ENCODE results near the gene PHACTR2.
"Not testable (repeated sequence)": the region's sequence is repeated elsewhere in the genome, so short reads cannot be mapped to it uniquely, and the experiment has no call there.

Gene PHACTR2

GRCh38 chr6:143864234-143864633, 186.5 kb downstream of the PHACTR2 start, which contains the start of gene ZC2HC1B:
TSS of gene ZC2HC1B (plus strand) at chr6:143864474. CDS start at chr6:143864540, 66 bp downstream.
- no peak for DNase-seq (ENCODE audit: low read depth)

- DNase-seq (ENCODE audit: low read depth): no peak
Observed at GRCh38 chr6:143867236-143867635, 189.5 kb downstream of the PHACTR2 start.

- not testable (repeated sequence) for DNase-seq (ENCODE audit: low read depth)
Observed at GRCh38 chr6:143868808-143869207, 191.0 kb downstream of the PHACTR2 start.

DNA sequence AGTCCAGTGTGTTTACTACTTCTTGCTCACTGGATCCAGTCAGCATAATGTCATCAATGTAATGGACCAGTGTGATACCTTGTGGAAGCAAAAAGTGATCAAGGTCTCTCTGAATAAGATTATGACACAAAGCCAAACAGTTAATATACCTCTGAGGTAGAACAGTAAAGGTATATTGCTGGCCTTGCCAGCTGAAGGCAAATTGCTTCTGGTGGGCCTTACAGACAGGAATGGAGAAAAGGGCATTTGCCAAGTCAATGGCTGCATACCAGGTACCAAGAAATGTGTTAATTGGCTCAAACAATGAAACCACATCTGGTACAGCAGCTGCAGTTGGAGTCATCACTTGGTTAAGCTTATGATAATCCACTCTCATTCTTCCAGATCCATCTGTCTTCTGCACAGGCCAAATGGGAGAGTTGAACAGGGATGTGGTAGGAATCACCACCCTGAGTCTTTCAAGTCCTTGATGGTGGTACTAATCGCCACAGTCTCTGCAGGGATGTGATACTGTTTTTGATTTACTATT, 193.5 kb downstream of the PHACTR2 start:
- not testable (repeated sequence) for DNase-seq (ENCODE audit: low read depth)

GRCh38 chr6:143872201-143872600, 194.4 kb downstream of the PHACTR2 start:
- DNase-seq (ENCODE audit: low read depth): no peak

DNA sequence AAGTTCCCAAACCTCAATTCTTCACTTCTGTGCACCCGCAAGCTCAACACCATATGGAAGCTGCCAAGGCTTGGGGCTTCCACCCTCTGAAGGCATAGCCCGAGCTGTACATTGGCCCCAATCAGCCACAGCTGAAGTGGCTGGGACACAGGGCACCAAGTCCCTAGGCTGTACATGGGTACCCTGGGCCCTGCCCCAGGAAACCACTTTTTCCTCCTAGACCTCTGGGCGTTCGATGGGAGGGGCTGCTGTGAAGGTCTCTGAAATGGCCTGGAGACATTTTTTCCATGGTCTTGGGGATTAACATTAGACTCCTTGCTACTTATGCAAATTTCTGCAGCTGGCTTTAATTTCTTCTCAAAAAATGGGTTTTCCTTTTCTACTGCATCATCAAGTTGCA, 195.8 kb downstream of the PHACTR2 start:
- DNase-seq (ENCODE audit: low read depth): not testable (repeated sequence)

GRCh38 chr6:143874503-143874902, 196.7 kb downstream of the PHACTR2 start:
- DNase-seq (ENCODE audit: low read depth): not testable (repeated sequence)

- no peak for DNase-seq (ENCODE audit: low read depth)
Observed at GRCh38 chr6:143877584-143878271, 200.0 kb downstream of the PHACTR2 start.

DNA sequence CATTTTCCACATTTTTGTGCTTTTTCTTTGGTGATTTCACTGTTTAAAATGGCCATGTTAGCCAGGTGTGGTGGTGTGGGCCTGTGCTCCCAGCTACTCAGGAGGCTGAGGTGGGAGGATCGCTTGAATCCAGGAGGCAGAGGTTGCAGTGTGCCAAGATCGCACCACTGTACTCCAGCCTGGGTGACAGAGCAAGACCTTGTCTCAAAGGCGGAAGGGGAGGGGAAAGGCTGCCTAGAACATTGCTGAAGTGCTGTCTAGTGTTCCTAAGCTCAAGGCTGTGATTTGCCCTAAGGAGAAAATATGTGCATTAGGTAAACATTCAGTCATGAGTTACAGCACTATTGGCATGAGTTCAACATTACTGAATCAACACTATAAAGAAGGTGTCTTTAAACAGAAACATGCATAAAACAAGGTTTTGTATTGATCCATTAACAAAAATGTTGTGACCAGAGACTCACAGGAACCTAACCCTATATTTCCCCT, 200.6 kb downstream of the PHACTR2 start:
- DNase-seq (ENCODE audit: low read depth): no peak

DNA sequence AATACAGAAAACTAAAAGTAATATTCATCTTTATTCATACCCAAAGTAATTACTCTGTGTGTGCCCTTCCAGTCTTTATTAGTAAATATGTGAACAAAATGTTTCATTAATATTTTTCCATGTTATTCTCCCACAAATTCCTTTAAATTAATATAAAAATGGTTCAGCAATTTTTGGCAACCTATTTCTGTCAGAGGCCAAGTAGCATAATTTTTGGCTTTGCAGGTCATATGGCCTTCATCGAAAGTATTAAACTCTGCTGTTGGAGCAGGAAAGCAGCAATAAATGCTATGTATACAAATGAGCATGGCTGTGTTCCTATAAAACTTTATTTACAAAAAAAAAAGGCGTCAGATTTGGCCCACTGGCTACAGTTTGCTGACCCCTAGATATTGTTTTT, 202.6 kb downstream of the PHACTR2 start:
- no peak for DNase-seq (ENCODE audit: low read depth)
